Fibroblast of villous mesenchyme (primary cell): Measurements from ENCODE around the gene CDKN2AIP. TPM values are rescaled to one million over a fixed set of nuclear protein-coding genes. Genes with fewer than 3 reads are reported as not detected.

Experiments used
- DNase-seq: peaks from one replicate; pipeline ENCODE4 v3.0.0-alpha.2; 2010; ENCODE audit warnings: low read depth
- H3K4me3 ChIP-seq: 2 replicates; pipeline ENCODE4 v1.5.1; 2011; ENCODE audit warnings: low read depth, mild to moderate bottlenecking, low read length
- total RNA-seq: library from RNA; depleted of rRNA; stranded (reverse); fragments of >200 nt; gene quantifications from 2 replicates; pipeline ENCODE4 v1.2.3, GENCODE V29; 2012
- TF ChIP-seq, protein P1 (sequence below): IDR thresholded peaks from 2 replicates; pipeline ENCODE4 v1.5.1; 2012; ENCODE audit warnings: low read depth, mild to moderate bottlenecking, low read length; ENCODE audit not compliant: insufficient read depth

Gene CDKN2AIP
- total RNA-seq, 1 donor: 17.3 TPM

GRCh38 chr4:183412821-183413220 is 31.6 kb upstream of the CDKN2AIP start:
- DNase-seq: no peak
- H3K4me3 ChIP-seq: no peak overlapping the region
- TF ChIP-seq, protein P1, sequence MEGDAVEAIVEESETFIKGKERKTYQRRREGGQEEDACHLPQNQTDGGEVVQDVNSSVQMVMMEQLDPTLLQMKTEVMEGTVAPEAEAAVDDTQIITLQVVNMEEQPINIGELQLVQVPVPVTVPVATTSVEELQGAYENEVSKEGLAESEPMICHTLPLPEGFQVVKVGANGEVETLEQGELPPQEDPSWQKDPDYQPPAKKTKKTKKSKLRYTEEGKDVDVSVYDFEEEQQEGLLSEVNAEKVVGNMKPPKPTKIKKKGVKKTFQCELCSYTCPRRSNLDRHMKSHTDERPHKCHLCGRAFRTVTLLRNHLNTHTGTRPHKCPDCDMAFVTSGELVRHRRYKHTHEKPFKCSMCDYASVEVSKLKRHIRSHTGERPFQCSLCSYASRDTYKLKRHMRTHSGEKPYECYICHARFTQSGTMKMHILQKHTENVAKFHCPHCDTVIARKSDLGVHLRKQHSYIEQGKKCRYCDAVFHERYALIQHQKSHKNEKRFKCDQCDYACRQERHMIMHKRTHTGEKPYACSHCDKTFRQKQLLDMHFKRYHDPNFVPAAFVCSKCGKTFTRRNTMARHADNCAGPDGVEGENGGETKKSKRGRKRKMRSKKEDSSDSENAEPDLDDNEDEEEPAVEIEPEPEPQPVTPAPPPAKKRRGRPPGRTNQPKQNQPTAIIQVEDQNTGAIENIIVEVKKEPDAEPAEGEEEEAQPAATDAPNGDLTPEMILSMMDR: no peak

DNA sequence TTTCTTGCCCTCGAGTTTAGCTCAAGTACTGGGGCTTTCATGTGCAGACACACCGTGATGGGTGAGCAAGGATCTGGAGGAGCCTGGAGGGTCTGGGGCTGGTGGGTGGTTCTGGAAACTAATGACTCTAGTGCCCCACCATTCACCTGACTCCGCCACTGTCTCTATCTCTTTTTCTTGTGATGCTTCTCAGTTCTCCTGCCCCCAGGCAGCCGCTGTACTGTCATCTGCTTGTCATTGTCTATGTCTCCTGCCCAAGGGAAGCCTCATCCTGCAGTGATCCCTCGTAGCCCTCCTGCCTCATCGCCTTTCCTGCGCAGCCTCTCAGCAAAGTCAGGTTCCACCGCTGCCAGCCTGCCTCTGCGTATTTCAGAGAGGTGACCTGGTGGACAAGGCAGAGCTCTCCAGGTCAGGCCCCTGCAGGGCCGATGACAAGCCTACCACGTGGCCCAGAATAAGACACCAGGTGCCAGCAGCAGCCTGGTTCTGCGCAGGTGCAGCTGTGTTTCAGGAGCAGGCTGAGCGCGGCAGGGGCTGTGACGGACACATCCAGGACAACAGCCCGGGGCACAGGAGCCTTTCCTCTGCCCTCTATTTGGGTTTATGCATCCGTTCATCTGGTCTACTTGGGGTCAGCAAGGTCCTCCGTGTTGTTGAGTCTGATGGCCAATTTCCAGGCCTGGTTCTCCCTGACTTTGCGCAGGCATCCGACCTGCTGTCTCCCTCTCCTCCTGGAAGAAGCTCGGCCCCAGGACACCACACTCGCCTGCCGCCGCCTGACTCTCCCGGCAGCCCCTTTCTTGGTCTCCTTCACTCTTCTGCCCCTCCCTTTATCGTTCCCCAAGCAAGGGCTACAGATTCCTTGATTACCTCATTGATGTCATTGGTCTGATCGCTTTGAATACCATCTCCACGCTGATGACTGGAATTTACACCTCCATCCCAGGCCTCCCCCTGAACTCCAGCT is 30.9 kb upstream of the CDKN2AIP start:
- TF ChIP-seq, protein P1: no peak
- DNase-seq: no peak
- H3K4me3 ChIP-seq: no peak overlapping the region

GRCh38 chr4:183416879-183417755 is 27.3 kb upstream of the CDKN2AIP start:
- H3K4me3 ChIP-seq: no peak overlapping the region
- no peak for DNase-seq
- TF ChIP-seq, protein P1: no peak

GRCh38 chr4:183422962-183423631 is 21.3 kb upstream of the CDKN2AIP start:
- no peak overlapping the region for H3K4me3 ChIP-seq
- TF ChIP-seq, protein P1: no peak
- no peak for DNase-seq

DNA sequence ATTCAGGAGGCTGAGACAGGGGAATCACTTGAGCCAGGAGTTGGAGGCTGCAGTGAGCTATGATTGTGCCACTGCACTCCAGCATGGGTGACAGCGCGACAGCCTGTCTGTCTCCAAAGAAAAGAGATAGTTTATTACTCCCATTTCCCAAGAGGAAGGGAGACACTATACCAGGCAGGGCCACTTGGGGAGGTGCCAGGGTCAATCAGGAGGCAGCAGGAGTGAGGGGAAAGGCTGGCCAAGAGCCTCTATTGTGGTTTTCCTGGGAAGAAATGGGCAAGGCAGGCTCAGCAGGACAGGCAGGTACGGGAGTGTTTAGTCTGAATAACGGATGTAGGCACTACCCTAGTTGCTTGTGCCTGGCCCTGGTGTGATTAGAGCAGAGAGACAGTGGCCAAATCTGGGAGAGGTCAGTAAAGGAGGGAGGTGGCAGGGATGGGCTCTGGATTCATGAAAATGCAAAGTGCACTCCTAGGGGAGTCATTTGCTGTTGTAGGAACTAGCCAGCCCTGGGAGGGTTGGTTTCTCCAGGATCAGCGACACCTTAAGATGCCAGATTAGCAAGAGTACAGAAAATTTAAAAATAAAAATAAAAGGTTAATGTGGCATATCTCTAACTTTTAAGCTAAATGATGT is 20.2 kb upstream of the CDKN2AIP start:
- no peak overlapping the region for H3K4me3 ChIP-seq
- DNase-seq: no peak
- TF ChIP-seq, protein P1: no peak

GRCh38 chr4:183426507-183426906 is 17.9 kb upstream of the CDKN2AIP start:
- no peak overlapping the region for H3K4me3 ChIP-seq
- TF ChIP-seq, protein P1: no peak
- no peak for DNase-seq
